Fibroblast of lung (primary cell): Measurements from ENCODE around the gene KLHL25. TPM values are rescaled to one million over a fixed set of nuclear protein-coding genes. Genes with fewer than 3 reads are reported as not detected.

Experiments
- DNase-seq, 2 donors: peaks; one replicate each; pipeline versions ENCODE4 v3.0.0 to v3.0.0-alpha.2; 2010; ENCODE audit warnings: low read depth in 2 of 2
- H2AFZ ChIP-seq: 2 replicates; pipeline ENCODE4 v1.5.1; 2012; ENCODE audit warnings: low read length, control low read depth, inconsistent platforms
- H3K27ac ChIP-seq: 2 replicates; pipeline ENCODE4 v1.5.1; 2011; ENCODE audit warnings: low read length, control low read depth; ENCODE audit not compliant: insufficient read depth
- H3K27me3 ChIP-seq: 2 replicates; pipeline ENCODE4 v1.5.1; 2011; ENCODE audit warnings: mild to moderate bottlenecking, low read length; ENCODE audit not compliant: control insufficient read depth, insufficient read depth
- H3K36me3 ChIP-seq: 2 replicates; pipeline ENCODE4 v1.5.1; 2011; ENCODE audit warnings: low read length; ENCODE audit not compliant: control insufficient read depth, insufficient read depth
- H3K4me1 ChIP-seq: 2 replicates; pipeline ENCODE4 v1.5.1; 2011; ENCODE audit warnings: low read length; ENCODE audit not compliant: control insufficient read depth, insufficient read depth; ENCODE audit errors: extremely low read depth
- H3K4me2 ChIP-seq: 2 replicates; pipeline ENCODE4 v1.5.1; 2011; ENCODE audit warnings: low read length, control low read depth; ENCODE audit not compliant: insufficient read depth; ENCODE audit errors: extremely low read depth
- H3K4me3 ChIP-seq, 4 experiments: fragments of 200-600 bp in 1 of 4; sonication (generic) in 1 of 4; replicated peaks in 1 of 4; 2 replicates each; pipeline ENCODE4 v1.5.1; 2011 to 2016; ENCODE audit warnings: low read length in 4 of 4, low read depth in 3 of 4, mild to moderate bottlenecking in 3 of 4, control low read depth in 2 of 4, inconsistent platforms in 1 of 4, mixed read lengths in 1 of 4; ENCODE audit not compliant: insufficient read depth in 1 of 4; ENCODE audit errors: control extremely low read depth in 1 of 4
- H3K79me2 ChIP-seq: 2 replicates; pipeline ENCODE4 v1.5.1; 2012; ENCODE audit warnings: mild to moderate bottlenecking, low read length, inconsistent platforms; ENCODE audit not compliant: control insufficient read depth, insufficient read depth
- H3K9ac ChIP-seq: 2 replicates; pipeline ENCODE4 v1.5.1; 2011; ENCODE audit warnings: mild to moderate bottlenecking, low read length, control low read depth; ENCODE audit not compliant: insufficient read depth
- H3K9me3 ChIP-seq: 2 replicates; pipeline ENCODE4 v1.5.1; 2012; ENCODE audit warnings: low read depth, low read length; ENCODE audit not compliant: control insufficient read depth, insufficient read depth
- H4K20me1 ChIP-seq: 2 replicates; pipeline ENCODE4 v1.5.1; 2011; ENCODE audit warnings: low read length; ENCODE audit not compliant: control insufficient read depth, insufficient read depth; ENCODE audit errors: extremely low read depth
- EZH2 ChIP-seq: IDR thresholded peaks from 2 replicates; pipeline ENCODE4 v1.5.1; 2012; ENCODE audit warnings: low read length, control low read depth, mild to moderate bottlenecking; ENCODE audit errors: missing control alignments
- polyA plus RNA-seq, 2 donors: library from polyadenylated mRNA; depleted of rRNA in 1 of 2; stranded (reverse) in 1 of 2; unstranded in 1 of 2; fragments of >200 nt; gene quantifications; 2 replicates each; pipeline ENCODE4 v1.2.1, GENCODE V29; 2011 to 2012; ENCODE audit warnings: missing spikeins in 1 of 2
- total RNA-seq: library from RNA; depleted of rRNA; stranded (reverse); fragments of >200 nt; gene quantifications from 2 replicates; pipeline ENCODE4 v1.2.1, GENCODE V29; 2014
- TF ChIP-seq, protein P1 (sequence below), 2 donors: IDR thresholded peaks in 1 of 2; conservative IDR thresholded peaks in 1 of 2; 1 replicate in 1 of 2; 2 replicates in 1 of 2; pipeline ENCODE4 v1.5.1; 2011 to 2012; ENCODE audit warnings: low read length in 2 of 2, control low read depth in 1 of 2, inconsistent platforms in 1 of 2, low read depth in 1 of 2, mild to moderate bottlenecking in 1 of 2

The KLHL25 gene
- total and polyA plus RNA-seq, 2 donors (not counting 1 experiment from before 2014, with no cell fraction given): 1.4 to 5.4 TPM

DNA sequence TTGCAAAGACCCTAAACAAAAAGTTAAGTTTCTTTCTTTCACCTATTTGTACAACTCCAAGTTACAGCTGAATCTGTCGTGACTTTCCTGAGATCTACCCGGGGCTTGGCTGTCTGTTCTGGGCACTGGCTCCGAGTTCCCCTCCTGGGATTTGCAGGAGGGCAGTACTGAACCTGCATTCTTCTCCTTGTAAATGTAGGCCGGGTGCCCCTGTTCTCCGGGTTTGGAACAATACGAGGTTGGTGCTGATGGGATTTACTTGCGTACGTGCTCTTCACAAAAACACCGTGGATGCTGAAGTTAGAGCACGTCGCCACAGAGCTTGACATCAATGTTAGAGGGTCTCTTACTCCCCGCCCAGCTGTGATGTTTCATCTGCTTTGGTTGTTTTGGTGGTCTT, 48.1 kb downstream of the KLHL25 start:
- TF ChIP-seq, protein P1, sequence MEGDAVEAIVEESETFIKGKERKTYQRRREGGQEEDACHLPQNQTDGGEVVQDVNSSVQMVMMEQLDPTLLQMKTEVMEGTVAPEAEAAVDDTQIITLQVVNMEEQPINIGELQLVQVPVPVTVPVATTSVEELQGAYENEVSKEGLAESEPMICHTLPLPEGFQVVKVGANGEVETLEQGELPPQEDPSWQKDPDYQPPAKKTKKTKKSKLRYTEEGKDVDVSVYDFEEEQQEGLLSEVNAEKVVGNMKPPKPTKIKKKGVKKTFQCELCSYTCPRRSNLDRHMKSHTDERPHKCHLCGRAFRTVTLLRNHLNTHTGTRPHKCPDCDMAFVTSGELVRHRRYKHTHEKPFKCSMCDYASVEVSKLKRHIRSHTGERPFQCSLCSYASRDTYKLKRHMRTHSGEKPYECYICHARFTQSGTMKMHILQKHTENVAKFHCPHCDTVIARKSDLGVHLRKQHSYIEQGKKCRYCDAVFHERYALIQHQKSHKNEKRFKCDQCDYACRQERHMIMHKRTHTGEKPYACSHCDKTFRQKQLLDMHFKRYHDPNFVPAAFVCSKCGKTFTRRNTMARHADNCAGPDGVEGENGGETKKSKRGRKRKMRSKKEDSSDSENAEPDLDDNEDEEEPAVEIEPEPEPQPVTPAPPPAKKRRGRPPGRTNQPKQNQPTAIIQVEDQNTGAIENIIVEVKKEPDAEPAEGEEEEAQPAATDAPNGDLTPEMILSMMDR (conservative IDR thresholded peaks at IDR 0.05 in 1 of 2, IDR thresholded peaks at IDR 0.05 in 1 of 2; ENCODE audit: low read depth in 1 of 2, low read length in 2 of 2): no peak
- no peak for TF ChIP-seq EZH2
- H3K36me3 ChIP-seq: peaks cover 15% of the 10 kb centered on the region

DNA sequence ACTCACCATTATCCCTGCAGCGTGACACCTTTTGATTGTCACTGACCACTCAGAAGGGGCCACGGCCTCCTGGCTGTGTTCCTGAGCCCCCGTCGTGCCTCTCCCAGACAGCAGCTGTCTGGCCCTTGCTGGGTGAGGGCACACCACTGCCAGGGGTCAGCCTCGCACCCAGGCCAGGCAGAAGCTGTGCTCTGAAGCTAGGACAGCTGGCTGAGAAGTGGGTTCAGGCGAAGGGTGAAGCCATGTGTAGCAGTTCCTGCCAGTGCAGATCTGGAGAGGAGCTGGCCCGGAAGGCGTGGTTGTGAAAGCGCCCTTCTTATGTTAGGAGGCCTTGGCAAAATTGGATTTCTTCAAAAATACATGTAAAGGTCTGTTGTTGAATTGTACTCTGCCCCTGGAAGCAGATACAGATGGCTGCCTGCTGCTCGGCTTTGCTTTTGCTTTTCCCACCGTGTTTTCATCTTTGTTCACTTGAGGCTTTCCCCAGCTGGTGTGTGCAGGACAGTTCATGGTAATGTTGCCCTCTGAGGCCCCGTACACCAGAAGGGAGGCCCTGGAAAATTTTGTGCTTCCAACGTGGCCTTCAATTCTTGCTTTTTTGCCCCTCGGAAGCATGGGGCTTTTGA, 49.1 kb downstream of the KLHL25 start:
- no peak for DNase-seq
- Histone ChIP-seq H3K79me2 (no peaks in the 10 kb centered on the region), H2AFZ (no peak overlapping the region), H3K4me2 (no peak overlapping the region), H3K27me3 (no peaks in the 10 kb centered on the region), H3K4me3 (no peak overlapping the region), H3K4me1 (peaks cover 4% of the 10 kb centered on the region), H3K27ac (no peak overlapping the region), H3K9me3 (no peaks in the 10 kb centered on the region), H3K9ac (no peak overlapping the region), H3K36me3 (peaks cover 19% of the 10 kb centered on the region), H4K20me1 (no peaks in the 10 kb centered on the region)
- TF ChIP-seq, protein P1 (conservative IDR thresholded peaks at IDR 0.05 in 1 of 2, IDR thresholded peaks at IDR 0.05 in 1 of 2; ENCODE audit: low read depth in 1 of 2, low read length in 2 of 2): no peak
- no peak for TF ChIP-seq EZH2

More for the DNA sequence above, 48.1 kb downstream of the KLHL25 start:
- H3K4me3 ChIP-seq: no peak overlapping the region
- no peaks in the 10 kb centered on the region for H3K79me2 ChIP-seq
- H3K27ac ChIP-seq: no peak overlapping the region
- H3K9me3 ChIP-seq: no peaks in the 10 kb centered on the region
- no peaks in the 10 kb centered on the region for H4K20me1 ChIP-seq
- no peak overlapping the region for H2AFZ ChIP-seq
- H3K4me2 ChIP-seq: no peak overlapping the region
- no peak overlapping the region for H3K9ac ChIP-seq
- DNase-seq: no peak
- no peaks in the 10 kb centered on the region for H3K27me3 ChIP-seq
- peaks cover 7% of the 10 kb centered on the region for H3K4me1 ChIP-seq

DNA sequence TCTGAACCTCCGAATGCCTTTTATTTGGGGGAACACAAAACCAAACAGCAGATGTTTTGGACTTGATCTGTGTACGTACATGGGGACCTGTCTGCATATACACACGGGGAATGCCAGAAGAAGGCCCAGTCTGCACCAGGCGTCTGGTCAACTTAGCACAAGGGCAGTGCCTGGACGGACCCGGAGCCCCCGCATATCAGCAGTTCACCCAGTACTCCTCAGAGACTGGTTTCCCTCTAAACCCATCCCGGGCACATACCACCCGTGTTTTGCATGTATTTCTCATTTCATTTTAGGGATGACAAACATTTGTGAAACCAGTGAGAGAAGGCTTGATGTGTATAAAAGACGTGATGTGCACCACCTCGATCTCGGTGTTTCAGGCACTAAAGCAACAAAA, 49.7 kb downstream of the KLHL25 start:
- H3K9me3 ChIP-seq: no peaks in the 10 kb centered on the region
- H3K4me2 ChIP-seq: no peak overlapping the region
- H3K36me3 ChIP-seq: peaks cover 19% of the 10 kb centered on the region
- H3K27ac ChIP-seq: no peak overlapping the region
- H3K9ac ChIP-seq: no peak overlapping the region
- no peaks in the 10 kb centered on the region for H4K20me1 ChIP-seq
- DNase-seq: no peak
- H3K27me3 ChIP-seq: no peaks in the 10 kb centered on the region
- H3K4me3 ChIP-seq: no peak overlapping the region
- no peaks in the 10 kb centered on the region for H3K4me1 ChIP-seq
- H3K79me2 ChIP-seq: no peaks in the 10 kb centered on the region
- H2AFZ ChIP-seq: no peak overlapping the region
- no peak for TF ChIP-seq EZH2
- TF ChIP-seq, protein P1 (conservative IDR thresholded peaks at IDR 0.05 in 1 of 2, IDR thresholded peaks at IDR 0.05 in 1 of 2; ENCODE audit: low read depth in 1 of 2, low read length in 2 of 2): no peak
